Pancreas (tissue), 10 donors: ENCODE results near the gene OR8G5. TPM values are rescaled to one million over a fixed set of nuclear protein-coding genes. Genes with fewer than 3 reads are reported as not detected.

ENCODE experiments used
- ATAC-seq, 4 donors: fragments of 200-7000 bp; cut with Tn5 transposase; one replicate each; pipeline versions ENCODE4 v1.8.0 to v1.9.1; 2020; ENCODE audit warnings: mild to moderate bottlenecking in 4 of 4, moderate library complexity in 4 of 4
- DNase-seq, 6 donors: peaks; one replicate each; pipeline ENCODE4 v3.0.0-alpha.2; 2020
- FAIRE-seq: peaks from 2 replicates; lab custom pipeline; 2012; peaks lifted over from hg19 to GRCh38; lab: Jason Lieb, UNC
- H3K27ac ChIP-seq, 4 donors: fragments of 200-600 bp; sonication (generic); 1 replicate in 3 of 4; 2 replicates in 1 of 4; pipeline versions ENCODE4 v1.5.0 to v1.8.0; 2020
- H3K27me3 ChIP-seq, 4 donors: fragments of 200-600 bp; one replicate each; pipeline ENCODE4 v1.8.0; 2021
- H3K36me3 ChIP-seq, 3 donors: fragments of 200-600 bp; sonication (generic) in 1 of 3; one replicate each; pipeline versions ENCODE4 v1.5.0 to v1.8.0; 2020 to 2021
- H3K4me1 ChIP-seq, 3 donors: fragments of 200-600 bp; one replicate each; pipeline ENCODE4 v1.8.0; 2021
- H3K4me3 ChIP-seq, 4 donors: fragments of 200-600 bp; sonication (generic) in 2 of 4; one replicate each; pipeline versions ENCODE4 v1.5.0 to v1.8.0; 2020 to 2021
- H3K9me3 ChIP-seq, 4 donors: fragments of 200-600 bp; one replicate each; pipeline ENCODE4 v1.8.0; 2021
- CTCF ChIP-seq, 4 donors: fragments of 200-600 bp; sonication (generic) in 3 of 4; IDR thresholded peaks; one replicate each; pipeline versions ENCODE4 v1.5.0 to v1.8.0; 2021; ENCODE audit warnings: antibody characterized with exemption in 4 of 4
- WGBS, 2 donors: extraction: QIAGEN DNeasy Blood & Tissue Kit; methylation state at CpG; one replicate each; pipeline ENCODE4 v1.1.7; 2013; 5-methylcytosine and 5-hydroxymethylcytosine counted together
- intact Hi-C, 3 donors: fragments of 100-400 bp; cut with DNase I; formaldehyde crosslinking; loops; one replicate each; pipeline versions ENCODE4 v1.11.1 to v1.14.2; 2022
- polyA plus RNA-seq, 2 donors: library from polyadenylated mRNA; stranded (reverse); fragments of 200-250 nt; gene quantifications; one replicate each; pipeline ENCODE4 v1.2.3, GENCODE V29; 2013
- total RNA-seq, 6 donors: library from RNA; stranded (reverse); fragmentation: NEBNext Ultra II Directional in 4 of 6; extraction: Animal tissue kit (Norgen Biotek cat#: 25700) in 4 of 6; gene quantifications; one replicate each; pipeline versions ENCODE4 v1.2.1 to v1.2.4, GENCODE V29; 2021 to 2023
- donor health status: healthy with polysubstance abuse.
- donor health status: DM: no; HTN: no; CAD: no; lungs with moderate emphysema.
- donor health status: DM: no; HTN: no; CAD: no.
- donor health status: control.
- donor health status: control.
- donor health status: Bipolar disorder and iron deficiency.
- donor health status: DM: yes; HTN: yes; CAD: no.
- donor health status: DM: no; HTN: no; CAD: no.
- donor health status: DM: no; HTN: no; CAD: no.
- donor health status: DM: yes; HTN: yes; CAD: no.

OR8G5 gene
- total and polyA plus RNA-seq, 8 donors: 0.16 TPM; not detected in 7

- WGBS, 2 donors: 87 to 95% methylated on average over 2 of the region's 2 CpGs
- DNase-seq: no peak
- Histone ChIP-seq H3K4me1 (no peaks in the 10 kb centered on the region), H3K27ac (no peak overlapping the region), H3K9me3 (no peaks in the 10 kb centered on the region), H3K27me3 (no peaks in the 10 kb centered on the region), H3K36me3 (no peaks in the 10 kb centered on the region), H3K4me3 (no peak overlapping the region)
- TF ChIP-seq CTCF (IDR thresholded peaks at IDR 0.05): no peak
- no peak for ATAC-seq
- intact Hi-C loops: no loop called here
- FAIRE-seq: no peak
Measured at GRCh38 chr11:124274000-124274399, 17.8 kb downstream of the OR8G5 start.

- DNase-seq (no peak), ATAC-seq (peak in 1 of 4 donors; percentile 18), FAIRE-seq (no peak)
- TF ChIP-seq CTCF (IDR thresholded peaks at IDR 0.05): no peak
- no peaks in the 10 kb centered on the region for H3K36me3 ChIP-seq
- WGBS, 2 donors: 64 to 93% methylated on average over 1 of the region's 1 CpG
- no peak overlapping the region for H3K4me3 ChIP-seq
- H3K27ac ChIP-seq: no peak overlapping the region
- H3K9me3 ChIP-seq: no peaks in the 10 kb centered on the region
- intact Hi-C loops: no loop called here
- no peaks in the 10 kb centered on the region for H3K4me1 ChIP-seq
- H3K27me3 ChIP-seq: no peaks in the 10 kb centered on the region
Measured at GRCh38 chr11:124276081-124276480, 19.9 kb downstream of the OR8G5 start.

- TF ChIP-seq CTCF (IDR thresholded peaks at IDR 0.05): no peak
- no peaks in the 10 kb centered on the region for H3K36me3 ChIP-seq
- 87 to 88% methylated on average over 3 of the region's 3 CpGs for WGBS, 2 donors
Measured at GRCh38 chr11:124277207-124277606, 21.0 kb downstream of the OR8G5 start.

GRCh38 chr11:124277804-124278203 lies 21.6 kb downstream of the OR8G5 start:
- DNase-seq: no peak
- peak in 1 of 4 donors; percentile 70 for ATAC-seq
- no peaks in the 10 kb centered on the region for H3K9me3 ChIP-seq
- no peaks in the 10 kb centered on the region for H3K4me1 ChIP-seq
- no peaks in the 10 kb centered on the region for H3K36me3 ChIP-seq
- no peak for FAIRE-seq
- no peaks in the 10 kb centered on the region for H3K27me3 ChIP-seq
- intact Hi-C loops: no loop called here
- WGBS, 2 donors: 65 to 68% methylated on average over 3 of the region's 3 CpGs
- TF ChIP-seq CTCF (IDR thresholded peaks at IDR 0.05): no peak
- H3K4me3 ChIP-seq: no peak overlapping the region
- H3K27ac ChIP-seq: no peak overlapping the region

More at GRCh38 chr11:124277207-124277606, 21.0 kb downstream of the OR8G5 start:
- FAIRE-seq (no peak), DNase-seq (peak in 1 of 6 donors; percentile 21), ATAC-seq (no peak)
- no peak overlapping the region for H3K27ac ChIP-seq
- no peaks in the 10 kb centered on the region for H3K27me3 ChIP-seq
- H3K4me1 ChIP-seq: no peaks in the 10 kb centered on the region
- intact Hi-C loops: no loop called here
- H3K4me3 ChIP-seq: no peak overlapping the region
- no peaks in the 10 kb centered on the region for H3K9me3 ChIP-seq

GRCh38 chr11:124278261-124278660 lies 22.1 kb downstream of the OR8G5 start:
- no peak for TF ChIP-seq CTCF (IDR thresholded peaks at IDR 0.05)
- Histone ChIP-seq H3K9me3 (no peaks in the 10 kb centered on the region), H3K4me1 (no peaks in the 10 kb centered on the region), H3K4me3 (no peak overlapping the region), H3K27me3 (no peaks in the 10 kb centered on the region), H3K27ac (no peak overlapping the region), H3K36me3 (no peaks in the 10 kb centered on the region)
- WGBS, 2 donors: 62 to 77% methylated on average over 2 of the region's 2 CpGs
- DNase-seq (no peak), FAIRE-seq (no peak), ATAC-seq (no peak)
- intact Hi-C loops: no loop called here
